Measurements from ENCODE around the gene ACACB. TPM values are rescaled to one million over a fixed set of nuclear protein-coding genes. Genes with fewer than 3 reads are reported as not detected.

ACACB gene
- total RNA-seq (2022) (24.8 and 26.2 TPM in 2 replicates), Bru-seq, nascent RNA (percentile 58 among the genes with signal in this experiment), BruChase-seq, experiment 1, labeled RNA remaining after a 2-hour chase (percentile 57 among the genes with signal in this experiment), BruChase-seq, experiment 2, labeled RNA remaining after a 6-hour chase (percentile 60 among the genes with signal in this experiment)
- long read RNA-seq, partial matches to known transcripts, result 1 of 12 reads
- long read RNA-seq, other reads (novel, unspliced or antisense), result 6 of 12 reads

DNA sequence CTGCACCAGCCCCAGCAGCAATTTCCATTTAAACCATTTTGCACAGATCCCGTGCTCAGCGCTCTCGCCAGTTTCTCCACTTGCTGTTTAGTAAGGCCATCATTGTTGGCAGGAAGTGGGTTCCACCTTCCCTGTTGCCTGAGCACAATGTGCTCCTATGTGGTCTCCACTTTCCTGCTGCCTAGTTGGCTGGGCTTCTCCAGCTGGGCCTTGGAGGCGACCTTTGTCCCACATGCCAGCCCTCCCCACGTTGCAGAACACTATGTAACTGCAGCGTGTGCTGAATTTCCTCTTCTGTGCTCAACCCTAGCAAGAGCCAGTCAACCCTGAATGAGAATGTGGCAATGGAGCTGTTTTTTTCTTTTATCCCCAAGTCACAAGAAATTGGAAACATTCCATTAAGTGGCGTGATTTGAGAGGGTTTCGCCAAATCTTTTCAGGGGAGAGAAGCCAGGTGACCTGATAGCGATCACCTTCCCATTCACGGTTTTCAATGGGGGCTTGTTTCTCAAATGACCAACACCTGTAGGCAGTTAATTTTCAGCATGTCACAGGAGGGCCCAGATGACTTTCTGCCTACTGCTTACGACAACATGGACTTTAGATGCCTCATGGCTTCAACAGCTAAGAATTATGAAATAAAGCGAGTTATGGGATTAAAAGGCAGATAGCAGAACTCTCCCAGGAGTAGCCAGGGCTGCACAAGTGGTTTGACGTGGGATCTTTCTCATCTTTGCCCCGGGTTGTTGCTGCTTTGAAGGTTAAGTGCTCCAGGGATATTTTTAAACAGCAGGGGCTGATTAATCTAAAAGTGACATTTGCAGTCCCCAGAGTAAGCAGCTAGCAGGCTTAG lies at the start of gene ACACB:
ACACB (plus strand) TSS at position 830 of the 853 bp plus-strand sequence. CDS start 22,819 bp downstream, outside the sequence.
- no TSS peak for BruUV-seq (replicated peaks)
- Mint-ChIP-seq H3K9me3 (ENCODE audit: unreplicated experiment) (no peaks in the 10 kb centered on the region), H3K4me1 (ENCODE audit: low read depth, unreplicated experiment) (peaks cover 6% of the 10 kb centered on the region), H3K27ac (ENCODE audit: unreplicated experiment) (no peak within 1 kb of the TSS), H3K36me3 (ENCODE audit: insufficient read depth, unreplicated experiment) (peaks cover 10% of the 10 kb centered on the region), H3K4me3 (ENCODE audit: unreplicated experiment) (no peak within 1 kb of the TSS), H3K27me3 (ENCODE audit: insufficient read depth, unreplicated experiment) (no peaks in the 10 kb centered on the region)
- Histone ChIP-seq H3K4me3 (ENCODE audit: low read depth, low read length) (no peak within 1 kb of the TSS), H3K4me1 (peaks cover 9% of the 10 kb centered on the region; the same call in 1 of the 2 replicates), H3K27me3 (replicated peaks; ENCODE audit: control insufficient read depth, insufficient read depth, low read length) (no peaks in the 10 kb centered on the region), H3K9me3 (no peaks in the 10 kb centered on the region), H3K36me3 (ENCODE audit: control insufficient read depth, insufficient read depth, low read length) (no peaks in the 10 kb centered on the region)
- POLR2A ChIA-PET, result interaction anchor here (0.5 to 1.0 kb wide), 3 partner anchors 9 to 39 kb away, joined by 3 to 13 read pairs (median 6); no protein-coding TSS in a partner anchor
- intact Hi-C loops (cut with micrococcal nuclease; ENCODE audit: unreplicated experiment), result loop anchor here (2.0 to 10.0 kb wide), 4 partner anchors 39 to 269 kb away; no protein-coding TSS in a partner anchor
- peak in 1 of 2 experiments; percentile 30 for DNase-seq
- CTCF ChIA-PET, result interaction anchor here (0.5 kb wide), 1 partner anchor 372 kb away, joined by 4 read pairs; no protein-coding TSS in a partner anchor
- TF ChIP-seq, protein P1, sequence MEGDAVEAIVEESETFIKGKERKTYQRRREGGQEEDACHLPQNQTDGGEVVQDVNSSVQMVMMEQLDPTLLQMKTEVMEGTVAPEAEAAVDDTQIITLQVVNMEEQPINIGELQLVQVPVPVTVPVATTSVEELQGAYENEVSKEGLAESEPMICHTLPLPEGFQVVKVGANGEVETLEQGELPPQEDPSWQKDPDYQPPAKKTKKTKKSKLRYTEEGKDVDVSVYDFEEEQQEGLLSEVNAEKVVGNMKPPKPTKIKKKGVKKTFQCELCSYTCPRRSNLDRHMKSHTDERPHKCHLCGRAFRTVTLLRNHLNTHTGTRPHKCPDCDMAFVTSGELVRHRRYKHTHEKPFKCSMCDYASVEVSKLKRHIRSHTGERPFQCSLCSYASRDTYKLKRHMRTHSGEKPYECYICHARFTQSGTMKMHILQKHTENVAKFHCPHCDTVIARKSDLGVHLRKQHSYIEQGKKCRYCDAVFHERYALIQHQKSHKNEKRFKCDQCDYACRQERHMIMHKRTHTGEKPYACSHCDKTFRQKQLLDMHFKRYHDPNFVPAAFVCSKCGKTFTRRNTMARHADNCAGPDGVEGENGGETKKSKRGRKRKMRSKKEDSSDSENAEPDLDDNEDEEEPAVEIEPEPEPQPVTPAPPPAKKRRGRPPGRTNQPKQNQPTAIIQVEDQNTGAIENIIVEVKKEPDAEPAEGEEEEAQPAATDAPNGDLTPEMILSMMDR (IDR thresholded peaks at IDR 0.05; ENCODE audit: insufficient read depth in 1 of 2, low read depth in 1 of 2, low read length in 1 of 2, severe bottlenecking in 1 of 2, unreplicated experiment in 1 of 2), result no peak

DNA sequence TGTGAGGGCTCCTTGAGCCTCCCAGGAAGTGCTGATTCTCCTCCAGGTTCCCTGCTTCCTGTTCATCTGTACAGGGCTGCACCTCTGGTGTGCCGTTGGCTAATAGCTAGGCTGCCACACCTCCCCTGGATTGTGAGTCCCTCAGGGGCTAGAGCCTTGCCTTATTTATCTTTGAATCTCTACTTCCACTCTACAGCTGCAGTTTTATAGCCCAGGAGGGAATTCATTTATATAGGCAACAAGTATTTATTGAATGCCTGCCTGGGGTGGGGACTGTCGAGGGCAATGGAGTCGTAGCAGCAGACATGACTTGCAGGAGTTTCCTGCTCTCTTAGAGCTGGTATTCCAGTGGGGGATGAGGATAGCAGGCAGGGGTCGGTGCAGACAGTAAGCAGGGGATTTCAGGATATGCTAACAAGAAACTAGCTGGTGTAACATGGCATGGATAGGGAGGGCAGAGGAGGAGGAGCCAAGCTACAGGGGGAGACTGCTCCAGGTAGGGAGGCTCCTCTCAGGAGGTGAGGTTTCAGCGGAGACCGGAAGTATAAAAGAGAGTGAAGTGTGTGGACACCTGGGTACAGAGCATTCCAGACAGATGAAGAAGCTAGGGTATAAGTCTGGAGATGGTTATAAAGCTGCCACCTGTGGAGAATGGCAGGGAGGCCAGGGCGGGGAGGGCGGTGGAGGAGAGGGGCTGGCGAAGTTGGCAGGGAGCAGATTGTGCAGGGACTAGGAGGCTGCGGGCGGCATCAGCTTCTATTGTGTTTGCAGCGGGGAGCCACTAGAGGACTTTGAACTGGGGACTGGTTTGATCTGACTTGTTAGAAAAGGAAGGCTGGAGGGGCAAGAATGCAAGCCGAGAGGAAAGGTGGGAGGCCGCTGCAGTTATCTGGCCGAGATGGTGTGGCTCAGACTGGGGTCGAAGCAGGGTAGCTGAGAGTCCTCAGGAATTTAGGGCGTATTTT lies 46.8 kb upstream of the ACACB start:
- no peaks in the 10 kb centered on the region for H3K27me3 ChIP-seq (replicated peaks; ENCODE audit: control insufficient read depth, insufficient read depth, low read length)
- no peaks in the 10 kb centered on the region for H3K9me3 ChIP-seq
- Mint-ChIP-seq H3K4me1 (ENCODE audit: low read depth, unreplicated experiment) (peaks cover 20% of the 10 kb centered on the region), H3K36me3 (ENCODE audit: insufficient read depth, unreplicated experiment) (peaks cover 17% of the 10 kb centered on the region), H3K4me3 (ENCODE audit: unreplicated experiment) (no peak overlapping the region), H3K27ac (ENCODE audit: unreplicated experiment) (peak overlapping the region; percentile 61), H3K9me3 (ENCODE audit: unreplicated experiment) (no peaks in the 10 kb centered on the region), H3K27me3 (ENCODE audit: insufficient read depth, unreplicated experiment) (no peaks in the 10 kb centered on the region)
- ChIA-PET POLR2A (no interaction called here), CTCF (no interaction called here)
- TF ChIP-seq, protein P1 (IDR thresholded peaks at IDR 0.05; ENCODE audit: insufficient read depth in 1 of 2, low read depth in 1 of 2, low read length in 1 of 2, severe bottlenecking in 1 of 2, unreplicated experiment in 1 of 2), result no peak
- BruUV-seq (replicated peaks), result no TSS peak
- no peak for DNase-seq
- H3K4me1 ChIP-seq, result peaks cover 18% of the 10 kb centered on the region; the same call in 1 of the 2 replicates
- no peak overlapping the region for H3K4me3 ChIP-seq (ENCODE audit: low read depth, low read length)
- intact Hi-C loops (cut with micrococcal nuclease; ENCODE audit: unreplicated experiment), result no loop called here
- H3K36me3 ChIP-seq (ENCODE audit: control insufficient read depth, insufficient read depth, low read length), result 0 out of 2 replicates have a peak, but pooled peaks cover 1% of the 10 kb centered on the region
